Activated T-cell treated with anti-CD3 and anti-CD28 coated beads, Interleukin-2, amount 50 U/mL, for 4 hours (primary cell): ENCODE data around the gene SPOCK1. TPM values are rescaled to one million over a fixed set of nuclear protein-coding genes. Genes with fewer than 3 reads are reported as not detected.
"Not testable (repeated sequence)": the region's sequence is repeated elsewhere in the genome, so short reads cannot be mapped to it uniquely, and the experiment has no call there.

Experiments
- ATAC-seq, 2 donors: fragments of 200-7000 bp; cut with Tn5 transposase; one replicate each; pipeline ENCODE4 v1.10.0; 2021
- DNase-seq: peaks from one replicate; pipeline ENCODE4 v3.0.0-alpha.2; 2020
- H3K27me3 Mint-ChIP-seq: one replicate; pipeline ENCODE4 v1.8.0; 2021; ENCODE audit warnings: low read depth, mixed read lengths
- H3K36me3 Mint-ChIP-seq: one replicate; pipeline ENCODE4 v1.8.0; 2022; ENCODE audit warnings: mixed read lengths; ENCODE audit not compliant: insufficient read depth
- H3K4me1 Mint-ChIP-seq: one replicate; pipeline ENCODE4 v1.8.0; 2021; ENCODE audit warnings: low read depth, mixed read lengths
- H3K4me3 Mint-ChIP-seq: one replicate; pipeline ENCODE4 v1.8.0; 2021; ENCODE audit warnings: mild to moderate bottlenecking, moderate library complexity, mixed read lengths
- H3K9me3 Mint-ChIP-seq: one replicate; pipeline ENCODE4 v1.8.0; 2021; ENCODE audit warnings: mixed read lengths
- total RNA-seq, 3 donors: library from RNA; stranded (reverse); gene quantifications; one replicate each; pipeline ENCODE4 v1.2.1, GENCODE V29; 2021

Gene SPOCK1
- total RNA-seq, 3 donors from 2014 or later: not detected

GRCh38 chr5:136953346-136954069 lies 545.6 kb downstream of the SPOCK1 start:
- peaks cover 23% of the 10 kb centered on the region for H3K9me3 Mint-ChIP-seq
- H3K4me3 Mint-ChIP-seq, H3K36me3 Mint-ChIP-seq, H3K27me3 Mint-ChIP-seq, DNase-seq, ATAC-seq, H3K4me1 Mint-ChIP-seq: not testable (repeated sequence)

- Mint-ChIP-seq H3K4me3 (no peak overlapping the region), H3K9me3 (peaks cover 22% of the 10 kb centered on the region), H3K4me1 (no peaks in the 10 kb centered on the region), H3K36me3 (no peaks in the 10 kb centered on the region), H3K27me3 (no peaks in the 10 kb centered on the region)
- ATAC-seq: no peak
- DNase-seq: no peak
Measured at GRCh38 chr5:136927571-136927970, 571.6 kb downstream of the SPOCK1 start.

GRCh38 chr5:136926073-136926472 lies 573.1 kb downstream of the SPOCK1 start:
- Mint-ChIP-seq H3K27me3 (no peaks in the 10 kb centered on the region), H3K9me3 (peaks cover 12% of the 10 kb centered on the region), H3K4me3 (no peak overlapping the region), H3K36me3 (no peaks in the 10 kb centered on the region), H3K4me1 (no peaks in the 10 kb centered on the region)
- no peak for ATAC-seq
- no peak for DNase-seq

Other genes with a start within 250 kb of the SPOCK1 start
- gene KLHL3, start 236.8 kb upstream of the SPOCK1 start, total RNA-seq: 1 to 10 TPM; 2.0 to 2.9 (median 2.6) TPM